HG02970 (cell line): ENCODE results near the gene TLCD3A.
A peak's percentile ranks its signal among the peaks of the same experiment; 100 is the strongest.
"Not testable (repeated sequence)": the region's sequence is repeated elsewhere in the genome, so short reads cannot be mapped to it uniquely, and the experiment has no call there.

Experiments used
- ATAC-seq: cut with Tn5 transposase; IDR thresholded peaks from one replicate; pipeline ENCODE4 v1.9.1; 2021; ENCODE audit warnings: mild to moderate bottlenecking, moderate library complexity, moderate number of reproducible peaks; ENCODE audit not compliant: unreplicated experiment, low FRiP score

The TLCD3A gene

DNA sequence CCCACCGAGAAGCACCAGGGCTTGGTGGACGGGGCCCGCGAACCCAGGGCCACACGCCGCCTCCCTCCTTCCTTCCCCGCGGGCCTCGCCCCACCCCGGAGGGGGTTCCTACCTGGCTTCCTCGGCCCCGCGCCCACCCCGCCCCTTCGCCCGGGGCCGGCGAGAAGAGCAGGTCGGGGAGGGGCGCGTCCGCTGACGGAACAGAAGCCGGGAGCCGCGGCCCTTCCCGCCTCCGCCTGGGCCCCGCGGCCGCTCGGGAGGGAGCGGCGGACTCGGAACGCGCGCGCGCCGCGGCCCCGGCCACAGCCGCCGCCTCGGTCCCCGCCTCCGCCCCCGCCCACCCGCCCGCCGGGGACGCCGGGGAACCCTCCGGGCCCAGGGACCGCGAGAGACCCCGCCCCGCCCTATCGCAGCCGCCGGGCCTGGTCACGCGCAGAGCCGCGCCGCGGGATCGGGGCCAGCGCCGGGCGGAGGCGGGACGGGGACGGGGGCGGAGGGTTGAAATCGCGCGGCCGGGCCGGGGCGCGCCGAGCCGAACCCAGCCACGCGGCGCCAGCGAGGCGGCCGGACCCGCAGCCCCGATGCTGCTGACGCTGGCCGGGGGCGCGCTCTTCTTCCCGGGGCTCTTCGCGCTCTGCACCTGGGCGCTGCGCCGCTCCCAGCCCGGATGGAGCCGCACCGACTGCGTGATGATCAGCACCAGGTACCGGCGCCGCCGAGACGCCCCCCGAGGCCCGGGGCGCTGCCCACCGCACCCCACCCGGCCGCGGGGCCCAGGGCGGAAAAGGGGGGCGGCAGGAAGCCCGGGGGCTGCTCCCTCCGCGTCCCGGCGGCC, at the start of gene TLCD3A:
Gene TLCD3A, plus strand, starts transcription at position 530 of the 835 bp plus-strand sequence. Its CDS starts 52 bp downstream, at position 582.
- ATAC-seq, result peak; percentile 47

DNA sequence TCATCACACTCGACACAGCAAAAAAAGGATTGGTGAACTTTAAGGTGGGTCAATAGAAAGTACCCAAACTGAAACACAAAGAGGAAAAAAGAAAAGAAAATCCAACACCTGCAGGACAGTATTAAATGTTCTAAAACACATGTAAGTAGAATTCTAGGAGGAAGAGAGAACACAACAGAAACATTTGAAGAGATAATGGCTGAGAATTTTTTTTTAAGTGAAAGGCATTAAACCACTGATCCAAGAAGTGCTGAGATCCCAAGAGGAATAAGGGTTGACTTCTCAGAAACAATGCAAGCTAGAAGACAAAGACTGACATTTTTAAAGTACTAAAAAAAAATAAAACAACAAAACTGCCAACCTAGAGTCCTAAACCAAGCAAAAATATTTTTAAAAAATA, 49.4 kb upstream of the TLCD3A start:
- no peak for ATAC-seq

DNA sequence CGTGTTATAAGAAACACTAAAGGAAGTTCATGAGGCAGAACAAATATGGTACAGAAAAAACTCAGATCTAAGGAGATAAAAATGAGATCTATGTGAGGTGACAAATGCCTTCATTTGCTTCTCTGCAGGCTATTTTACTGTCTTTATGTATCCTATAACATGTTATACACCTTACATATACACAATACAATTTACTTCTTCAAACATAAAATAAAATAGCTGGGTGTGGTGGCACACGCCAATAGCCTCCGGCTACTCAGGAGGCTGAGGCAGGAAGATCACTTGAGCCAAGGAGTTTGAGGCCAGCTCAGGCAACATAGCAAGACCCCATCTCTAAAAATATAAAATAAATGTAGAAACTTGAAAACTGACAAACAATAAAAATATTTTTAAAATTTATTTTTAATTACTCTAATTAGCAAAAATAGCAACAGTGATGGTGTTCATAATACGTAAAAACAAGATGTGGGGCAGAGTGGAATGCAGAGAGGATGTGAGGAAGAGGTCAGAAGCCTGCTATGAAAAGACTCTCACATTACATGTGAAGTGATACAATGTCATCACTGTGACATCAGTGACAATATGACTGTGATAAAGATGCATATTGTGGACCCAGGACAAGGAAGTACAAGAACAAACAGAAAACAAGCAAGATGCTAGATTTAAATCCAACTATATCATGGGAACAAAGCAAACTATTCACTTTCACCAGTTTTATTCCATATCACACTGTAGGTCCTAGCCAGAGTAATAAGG, 48.7 kb upstream of the TLCD3A start:
- ATAC-seq, result no peak

DNA sequence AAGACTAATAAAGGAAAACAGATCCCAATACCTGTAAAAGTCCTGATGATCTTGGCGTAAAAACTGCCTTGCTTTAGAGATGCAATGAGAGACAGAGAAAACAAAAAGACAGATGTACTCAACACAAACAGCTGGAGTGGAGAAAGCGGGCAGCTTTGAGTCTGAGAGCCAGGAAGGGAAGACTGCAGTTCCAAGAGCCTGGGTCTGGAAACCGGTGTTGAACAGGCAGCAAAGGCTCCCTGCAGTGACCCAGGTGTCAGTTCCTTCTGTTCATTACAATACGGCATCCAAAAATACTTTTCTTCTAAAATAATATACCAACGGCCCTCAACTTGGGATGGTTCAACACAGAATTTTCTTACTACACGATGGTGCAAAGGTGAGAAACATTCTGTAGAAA, 47.4 kb upstream of the TLCD3A start:
- no peak for ATAC-seq

DNA sequence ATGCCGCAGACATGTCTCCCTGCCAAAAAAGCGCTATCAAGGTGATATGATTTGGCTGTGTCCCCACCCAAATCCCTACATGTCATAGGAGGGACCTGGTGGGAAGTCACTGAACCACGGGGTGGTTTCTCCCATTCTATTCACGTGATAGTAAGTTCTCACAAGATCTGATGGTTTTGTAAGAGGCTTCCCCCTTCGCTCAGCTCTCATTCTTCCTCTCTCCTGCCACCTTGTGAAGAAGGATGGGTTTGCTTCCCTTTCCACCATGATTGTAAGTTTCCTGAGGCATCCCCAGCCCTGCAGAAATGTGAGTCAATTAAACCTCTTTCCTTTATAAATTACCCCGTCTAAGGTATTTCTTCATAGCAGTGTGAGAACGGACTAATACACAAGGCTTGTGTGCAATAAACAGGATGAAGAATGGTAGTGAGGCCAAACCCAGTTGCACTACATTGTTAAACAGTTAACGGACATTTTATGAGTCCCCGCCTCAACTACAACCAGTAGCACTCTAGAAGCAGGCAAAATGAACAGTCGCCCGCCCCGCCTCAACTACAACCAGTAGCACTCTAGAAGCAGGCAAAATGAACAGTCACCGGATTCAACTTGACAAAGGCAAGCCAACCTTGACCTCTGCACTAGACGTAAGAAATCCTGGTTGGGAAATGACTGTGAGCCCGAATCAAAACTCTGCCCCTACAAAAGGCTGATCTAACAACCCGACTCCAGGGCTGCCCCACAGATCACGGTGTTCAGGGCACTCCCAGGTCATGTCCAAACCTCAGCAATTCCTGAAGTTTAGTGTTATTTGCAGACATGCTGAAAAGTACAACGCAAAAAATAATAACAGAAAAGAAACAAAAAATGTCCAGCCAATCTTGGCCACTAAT, 44.1 kb upstream of the TLCD3A start:
- ATAC-seq, result no peak

DNA sequence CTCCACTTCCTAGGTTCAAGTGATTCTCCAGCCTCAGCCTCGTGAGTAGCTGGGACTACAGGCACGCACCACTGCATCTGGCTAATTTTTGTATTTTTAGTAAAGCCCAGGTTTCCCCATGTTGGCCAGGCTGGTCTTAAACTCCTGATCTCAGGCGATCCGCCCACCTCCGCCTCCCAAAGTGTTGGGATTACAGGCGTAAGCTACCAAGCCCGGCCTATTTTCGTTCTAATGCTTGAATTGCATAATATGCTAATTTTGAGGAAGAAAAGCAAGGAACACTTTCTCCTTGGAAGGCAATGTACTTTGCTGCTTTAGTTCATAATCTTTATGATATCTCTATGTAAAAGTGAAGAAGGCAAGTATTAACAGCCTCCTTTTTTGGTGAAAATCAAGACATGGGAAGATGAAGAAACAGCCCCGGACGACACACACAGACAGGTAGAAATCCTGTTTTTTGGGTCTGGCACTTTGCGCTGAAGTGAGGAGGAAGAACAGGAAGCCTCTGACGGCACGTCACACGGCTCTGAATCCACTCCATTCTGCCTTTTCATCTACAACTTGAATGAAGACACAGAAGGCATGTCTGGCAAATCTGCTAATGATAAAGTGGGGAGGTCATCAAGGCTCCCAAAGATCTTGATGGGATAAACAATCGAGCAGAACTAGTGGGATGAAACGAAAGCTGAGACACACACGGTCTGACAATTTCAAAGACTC, 42.7 kb upstream of the TLCD3A start:
- no peak for ATAC-seq

DNA sequence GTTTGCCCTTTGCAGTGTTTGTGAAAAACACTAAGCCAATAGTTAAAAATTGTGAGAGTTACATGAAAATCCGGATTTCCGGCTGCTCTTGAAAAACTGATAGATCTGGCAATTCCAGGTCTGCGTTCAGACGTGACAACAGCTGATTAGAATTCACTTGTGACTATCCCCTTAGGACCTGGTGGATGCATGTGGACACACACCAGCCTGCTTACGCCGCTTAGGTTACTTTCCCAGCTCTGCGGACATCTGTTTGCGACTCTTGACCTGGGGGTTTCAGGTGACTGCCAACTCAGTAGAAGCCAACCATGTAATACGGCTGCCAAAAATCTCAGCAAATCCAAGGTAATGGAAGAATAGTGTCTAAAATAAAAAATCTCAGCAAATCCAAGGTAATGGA, 42.0 kb upstream of the TLCD3A start:
- ATAC-seq, result no peak

DNA sequence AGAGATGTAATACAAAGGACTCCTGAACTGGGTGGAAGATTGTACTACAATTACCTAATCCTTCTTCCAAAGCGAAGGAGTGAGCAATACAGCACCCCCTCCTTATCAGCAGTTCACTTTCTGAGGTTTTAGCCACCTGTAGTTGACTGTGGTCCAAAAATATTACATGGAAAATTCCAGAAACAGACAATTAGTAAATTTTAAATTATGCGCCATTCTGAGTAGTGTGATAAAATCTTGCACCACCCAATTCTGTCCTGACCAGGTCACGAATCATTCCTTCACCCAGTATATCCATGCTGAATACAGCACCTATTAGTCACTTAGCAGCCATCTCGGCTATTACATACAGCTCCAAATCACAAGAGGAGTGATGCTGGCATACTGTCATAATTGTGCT, 41.0 kb upstream of the TLCD3A start:
- ATAC-seq, result no peak

DNA sequence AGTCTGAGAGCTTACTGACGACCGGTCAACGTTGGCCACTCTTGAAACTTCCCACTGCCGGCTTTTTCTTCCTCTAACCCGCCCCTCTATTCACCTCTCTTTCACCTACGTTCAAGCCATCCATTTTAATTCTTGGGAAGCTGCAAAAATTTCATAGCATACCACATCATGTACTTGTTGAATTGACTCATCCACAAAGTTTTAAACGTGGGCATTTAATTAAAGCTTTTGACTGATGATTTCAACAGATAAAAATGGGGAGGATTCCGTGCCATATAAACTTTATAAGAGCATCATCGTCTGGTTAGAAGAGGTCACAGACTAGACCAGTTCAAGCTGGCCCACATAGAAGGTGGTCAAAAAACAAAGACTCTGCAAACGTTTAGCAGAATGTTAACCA, 40.3 kb upstream of the TLCD3A start:
- no peak for ATAC-seq

DNA sequence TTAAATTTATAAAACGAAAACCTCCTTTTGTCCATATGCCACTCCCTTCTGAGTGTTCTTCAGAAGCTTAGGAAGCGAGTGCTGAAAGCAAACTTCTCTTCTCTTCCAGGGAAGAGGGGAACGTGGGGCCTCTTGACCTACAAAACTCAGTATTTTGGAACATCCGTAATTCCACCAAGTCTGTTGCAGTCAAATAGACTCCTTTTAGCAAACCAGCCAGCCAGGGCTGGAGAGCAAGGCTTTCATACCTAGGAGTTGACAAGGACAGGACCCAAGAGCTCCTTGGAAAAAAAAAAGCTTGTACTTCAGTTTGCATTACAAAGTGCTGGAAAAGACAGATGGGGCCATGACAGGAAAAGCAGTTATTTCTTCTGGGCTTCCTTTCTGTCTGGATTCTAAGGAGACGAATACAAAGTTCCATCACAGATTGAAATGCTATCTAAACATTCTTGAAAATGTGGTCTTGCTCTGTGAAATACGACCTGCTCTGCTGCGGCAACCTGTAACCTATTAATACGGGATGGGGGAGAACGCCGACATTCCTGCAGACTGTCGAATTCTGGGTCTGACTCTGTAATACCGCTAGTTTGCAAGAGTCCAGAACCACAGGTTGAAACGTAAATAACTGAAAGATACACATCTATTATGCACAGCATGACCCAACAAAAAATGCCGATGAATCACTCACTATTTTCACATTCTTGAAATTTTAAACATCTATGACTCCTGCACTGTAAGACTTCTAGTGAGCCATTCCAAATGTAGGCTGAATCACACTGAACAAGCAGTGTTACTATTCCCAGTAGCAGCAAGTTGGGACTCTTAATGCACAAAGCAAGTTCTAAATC, 38.4 kb upstream of the TLCD3A start:
- no peak for ATAC-seq

DNA sequence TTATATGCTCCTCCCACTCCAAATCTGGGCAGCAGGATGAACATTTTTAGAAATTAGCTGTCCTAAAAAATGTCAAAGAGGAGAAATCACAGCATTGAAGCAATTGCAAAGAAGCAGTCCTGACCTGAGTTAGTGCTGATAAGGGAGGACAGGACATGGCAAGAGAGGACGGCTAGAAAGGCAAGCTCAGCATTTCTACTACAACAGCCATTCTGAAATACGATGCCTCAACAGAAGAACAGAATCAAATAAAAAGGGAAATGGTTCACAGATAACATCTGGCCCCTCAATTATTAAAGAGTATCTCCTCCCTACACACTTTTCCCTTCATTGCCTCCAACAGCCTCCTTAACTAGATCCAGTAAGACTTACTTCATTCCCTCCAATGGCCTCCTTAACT, 36.0 kb upstream of the TLCD3A start:
- ATAC-seq, result no peak

DNA sequence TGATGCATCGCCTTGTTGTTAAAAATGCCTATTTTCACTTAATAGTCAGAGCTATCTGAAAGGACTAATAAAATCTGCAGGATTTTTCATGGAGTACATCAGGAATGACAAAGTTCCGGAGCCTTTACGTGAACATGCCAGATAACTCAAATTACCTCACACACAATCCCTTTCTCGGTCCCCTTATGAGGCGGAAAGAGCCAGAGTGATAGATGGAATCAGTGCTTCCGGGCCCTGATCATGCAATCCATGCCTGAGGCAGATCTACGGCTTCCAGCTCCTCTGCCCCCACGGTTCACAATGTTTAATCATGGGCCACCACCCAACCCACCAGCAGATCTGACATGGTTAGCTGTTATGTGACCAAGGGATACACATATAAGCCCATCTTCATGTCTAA, 34.7 kb upstream of the TLCD3A start:
- no peak for ATAC-seq

DNA sequence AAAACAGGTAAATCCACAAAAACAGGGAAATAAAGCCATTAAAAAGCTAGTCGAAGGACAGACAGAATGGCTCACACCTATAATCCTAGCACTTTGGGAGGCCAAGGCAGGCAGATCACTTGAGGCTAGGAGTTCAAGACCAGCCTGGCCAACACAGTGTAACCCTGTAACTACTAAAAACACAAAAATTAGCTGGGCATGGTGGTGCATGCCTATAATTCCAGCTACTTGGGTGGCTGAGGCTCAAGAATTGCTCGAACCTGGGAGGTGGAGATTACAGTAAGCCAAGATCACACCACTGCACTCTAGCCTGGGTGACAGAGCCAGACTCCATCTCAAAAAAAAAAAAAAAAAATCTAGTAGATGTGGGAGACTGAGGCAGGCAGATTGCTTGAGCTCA, 34.3 kb upstream of the TLCD3A start:
- ATAC-seq, result not testable (repeated sequence)

DNA sequence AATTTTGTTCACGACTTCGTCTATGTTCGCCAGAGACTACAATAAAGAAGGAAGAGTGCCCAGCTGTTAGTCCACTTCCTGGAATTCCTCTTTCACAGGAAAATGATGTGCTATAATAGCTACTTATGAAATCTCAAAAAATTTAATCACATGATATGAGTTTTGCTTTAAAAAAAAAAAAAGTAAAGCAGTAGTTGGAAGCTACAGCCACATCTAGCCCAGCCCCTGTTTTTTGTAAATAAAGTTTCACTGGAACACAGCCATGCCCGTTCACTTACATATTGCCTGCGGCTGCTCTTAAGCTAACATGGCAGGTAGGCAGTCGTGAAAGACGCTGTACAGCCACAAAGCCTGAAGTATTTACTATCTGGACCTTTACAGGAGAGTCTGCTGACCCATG, 33.1 kb upstream of the TLCD3A start:
- no peak for ATAC-seq

DNA sequence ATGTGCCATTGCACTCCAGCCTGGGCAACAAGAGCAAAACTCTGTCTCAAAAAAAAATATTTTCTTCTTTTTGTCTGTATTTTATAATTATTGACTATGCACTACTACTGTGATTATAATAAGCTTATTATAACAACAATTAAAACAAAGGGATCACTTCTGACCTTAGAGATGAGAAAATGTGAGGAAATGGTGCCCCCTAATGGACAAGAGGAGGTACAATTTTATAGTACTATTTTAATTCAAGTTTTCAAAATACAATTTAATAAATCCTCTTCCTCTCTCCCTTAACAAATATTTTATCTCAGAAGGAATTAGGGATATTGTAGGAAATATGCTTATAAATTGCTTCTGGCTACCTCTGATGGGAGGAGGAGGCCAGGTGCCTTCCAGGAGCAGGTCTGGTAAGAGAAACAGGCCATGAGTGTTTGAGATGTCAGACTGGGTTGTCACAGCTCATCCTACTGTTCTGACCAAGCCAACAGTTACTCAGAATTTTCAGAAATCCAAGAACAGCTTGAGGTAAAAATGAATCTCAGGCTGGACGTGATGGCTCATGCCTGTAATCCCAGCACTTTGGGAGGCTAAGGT, 31.8 kb upstream of the TLCD3A start:
- no peak for ATAC-seq

DNA sequence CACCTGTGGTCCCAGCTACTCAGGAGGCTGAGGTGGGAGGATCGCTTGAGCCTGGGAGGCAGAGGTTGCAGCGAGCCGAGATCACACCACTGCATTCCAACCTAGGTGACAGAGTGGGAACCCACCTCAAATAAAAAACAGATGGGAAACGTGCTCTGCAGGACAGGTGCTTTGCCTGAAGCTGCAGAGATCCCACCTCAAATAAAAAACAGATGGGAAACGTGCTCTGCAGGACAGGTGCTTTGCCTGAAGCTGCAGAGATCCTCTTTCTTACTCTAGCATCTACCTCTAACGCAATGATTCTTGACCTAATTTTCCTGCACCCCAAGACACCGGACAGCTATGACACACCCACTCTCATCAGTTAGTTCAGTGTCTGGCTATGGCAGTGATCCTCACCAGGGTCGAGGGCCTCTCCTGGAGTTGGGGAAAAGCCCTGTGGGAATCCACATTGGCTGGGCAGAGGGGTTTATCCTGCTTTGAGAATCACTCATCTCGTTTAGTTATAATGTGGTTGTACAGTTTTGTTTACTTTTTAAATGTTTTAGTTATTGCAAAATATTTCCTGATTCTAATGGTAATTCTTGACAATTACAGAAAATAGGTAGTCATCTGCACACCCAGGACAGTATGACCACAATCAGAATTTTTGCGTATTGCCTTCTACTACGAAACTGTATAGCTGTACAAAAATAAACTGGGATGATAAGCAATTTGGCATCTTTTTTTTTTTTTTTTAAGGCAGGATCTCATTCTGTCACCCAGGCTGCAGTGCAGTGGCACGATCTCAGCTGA, 29.1 kb upstream of the TLCD3A start:
- ATAC-seq, result no peak

DNA sequence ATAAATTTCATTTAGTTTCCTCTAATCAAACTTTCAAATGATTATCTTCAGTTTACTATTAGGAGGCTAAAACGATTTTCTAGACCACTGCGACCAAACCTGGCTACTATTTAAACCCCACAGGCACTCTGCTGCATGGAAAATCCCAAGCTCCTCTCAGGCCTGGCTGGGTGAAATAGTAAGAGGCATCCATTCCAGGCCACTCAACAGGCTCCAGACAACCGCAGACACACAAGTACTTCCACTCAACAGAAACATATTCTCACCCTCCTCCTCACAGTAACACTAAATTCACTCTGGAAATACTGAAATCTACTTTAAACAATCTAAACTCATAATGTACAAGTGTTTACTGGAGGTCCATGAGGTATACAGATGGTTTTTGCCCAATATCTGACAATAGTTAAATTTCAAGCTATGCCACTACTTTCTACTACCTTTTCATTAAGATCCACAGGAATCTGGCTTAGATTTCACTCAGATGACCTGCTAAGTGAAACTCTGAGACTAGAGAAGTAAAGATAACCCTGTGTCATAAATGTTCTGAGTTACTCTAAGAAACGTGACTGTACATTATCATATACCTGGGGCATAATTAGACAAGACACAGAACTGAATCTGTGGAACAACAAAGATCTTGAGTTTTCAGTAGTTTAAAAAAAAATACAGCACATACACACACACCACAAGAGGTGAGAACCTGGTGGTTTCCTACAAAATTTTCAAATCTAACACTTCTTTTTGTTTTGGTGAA, 28.1 kb upstream of the TLCD3A start:
- ATAC-seq, result no peak
